HK-2 (cell line): Measurements from ENCODE around the gene TULP3.
A peak's percentile ranks its signal among the peaks of the same experiment; 100 is the strongest.

ENCODE experiments used
- DNase-seq: peaks from one replicate; pipeline ENCODE4 v3.0.0-alpha.2; 2018; ENCODE audit not compliant: unreplicated experiment

Gene TULP3

GRCh38 chr12:2925322-2925995, 34.8 kb downstream of the TULP3 start:
- peak; percentile 18 for DNase-seq

GRCh38 chr12:2930865-2931264, 40.2 kb downstream of the TULP3 start:
- DNase-seq, result no peak

GRCh38 chr12:2933586-2933985, 42.9 kb downstream of the TULP3 start:
- DNase-seq, result no peak

- DNase-seq, result no peak
These were observed 43.7 kb downstream of the TULP3 start for GRCh38 chr12:2934371-2934770.

- no peak for DNase-seq
These were observed 45.6 kb downstream of the TULP3 start for GRCh38 chr12:2936301-2936700.

GRCh38 chr12:2937500-2937899, 46.8 kb downstream of the TULP3 start:
- DNase-seq, result no peak

GRCh38 chr12:2939191-2939590, 48.5 kb downstream of the TULP3 start:
- no peak for DNase-seq

GRCh38 chr12:2940564-2940963, 49.9 kb downstream of the TULP3 start:
- DNase-seq, result no peak

- no peak for DNase-seq
These were observed 50.8 kb downstream of the TULP3 start for GRCh38 chr12:2941524-2941923.

GRCh38 chr12:2944401-2945047, 53.8 kb downstream of the TULP3 start:
- DNase-seq, result peak; percentile 61

GRCh38 chr12:2949411-2949810, 58.7 kb downstream of the TULP3 start:
- no peak for DNase-seq

GRCh38 chr12:2955888-2956287, 65.2 kb downstream of the TULP3 start:
- no peak for DNase-seq

GRCh38 chr12:2957816-2958431, 67.2 kb downstream of the TULP3 start:
- DNase-seq, result no peak

- DNase-seq, result peak; percentile 84
These were observed 67.9 kb downstream of the TULP3 start for GRCh38 chr12:2958432-2959191.

- DNase-seq, result peak; percentile 90
These were observed 68.5 kb downstream of the TULP3 start, which contains the start of gene TEAD4 for GRCh38 chr12:2959192-2959504. Gene TEAD4 (plus strand): TSS chr12:2959397.

GRCh38 chr12:2959505-2960389, 69.1 kb downstream of the TULP3 start:
- DNase-seq, result peak; percentile 72

- peak; percentile 39 for DNase-seq
These were observed 69.8 kb downstream of the TULP3 start for GRCh38 chr12:2960390-2960956.

GRCh38 chr12:2960996-2961616, 70.4 kb downstream of the TULP3 start:
- no peak for DNase-seq

- no peak for DNase-seq
These were observed 71.0 kb downstream of the TULP3 start for GRCh38 chr12:2961705-2962104.

- DNase-seq, result no peak
These were observed 72.6 kb downstream of the TULP3 start for GRCh38 chr12:2963154-2963759.
